Measurements from ENCODE around the gene TEX50.
"Not testable (repeated sequence)": the region's sequence is repeated elsewhere in the genome, so short reads cannot be mapped to it uniquely, and the experiment has no call there.

The TEX50 gene

DNA sequence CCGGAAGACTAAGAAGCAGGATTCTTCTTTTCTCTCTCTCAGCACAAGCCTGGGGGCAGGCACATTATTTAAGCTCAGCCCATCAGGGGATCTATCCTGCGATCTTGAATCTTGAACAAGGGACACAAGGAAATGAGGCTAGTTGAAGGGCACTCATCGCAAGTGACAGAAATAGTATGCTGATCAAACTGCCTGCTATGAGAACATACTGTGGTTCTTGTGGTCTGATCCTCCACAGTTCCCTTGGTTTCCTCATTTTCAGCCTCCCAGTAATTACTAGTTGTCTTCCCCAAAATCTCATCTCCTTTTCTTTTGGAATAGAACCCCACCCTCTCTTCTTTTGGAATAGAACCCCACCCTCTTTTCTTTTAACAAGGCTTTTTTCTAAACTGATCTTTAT, 28.0 kb downstream of the TEX50 start:
- no peak for DNase-seq (ENCODE audit: low read depth)

DNA sequence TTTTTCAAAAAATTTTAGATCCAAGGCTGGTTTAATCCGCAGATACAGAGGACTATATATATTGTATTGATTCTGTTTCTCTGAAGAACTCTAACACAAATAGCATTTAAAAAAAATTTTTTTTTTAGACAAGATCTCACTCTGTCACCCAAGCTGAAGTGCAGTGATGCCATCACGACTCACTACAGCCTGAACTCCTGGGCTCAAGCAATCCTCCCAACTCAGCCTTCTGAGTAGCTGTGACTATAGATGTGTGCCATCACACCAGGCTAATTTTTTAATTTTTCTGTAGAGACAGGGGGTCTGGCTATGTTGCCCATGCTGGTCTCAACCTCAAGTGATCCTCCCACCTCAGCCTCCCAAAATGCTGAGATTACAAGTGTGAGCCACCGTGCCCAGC, 31.5 kb downstream of the TEX50 start:
- no peak for DNase-seq (ENCODE audit: low read depth)

GRCh38 chr1:173669491-173669941, 34.4 kb downstream of the TEX50 start, which contains the start of gene ANKRD45:
Gene ANKRD45 (minus strand): TSS chr1:173669851. CDS start chr1:173659418, 10,433 bp downstream.
- DNase-seq (ENCODE audit: low read depth), result peak; percentile 19

DNA sequence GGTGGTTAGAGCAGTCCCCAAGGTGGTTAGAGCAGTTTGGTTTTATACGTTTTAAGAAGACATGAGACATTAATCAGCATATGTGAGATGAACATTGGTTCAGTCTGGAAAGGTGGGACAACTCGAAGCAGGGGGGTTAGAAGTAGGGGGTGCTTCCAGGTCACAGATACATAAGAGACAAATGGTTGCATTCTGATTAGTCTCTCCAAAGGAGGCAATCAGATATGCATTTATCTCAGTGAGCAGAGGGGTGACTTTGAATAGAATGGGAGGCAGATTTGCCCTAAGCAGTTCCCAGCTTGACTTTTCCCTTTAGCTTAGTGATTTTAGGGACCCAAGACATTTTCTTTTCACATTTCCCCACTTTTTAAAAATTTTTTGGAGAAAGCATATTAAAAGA, 39.4 kb downstream of the TEX50 start:
- DNase-seq (ENCODE audit: low read depth), result not testable (repeated sequence)

DNA sequence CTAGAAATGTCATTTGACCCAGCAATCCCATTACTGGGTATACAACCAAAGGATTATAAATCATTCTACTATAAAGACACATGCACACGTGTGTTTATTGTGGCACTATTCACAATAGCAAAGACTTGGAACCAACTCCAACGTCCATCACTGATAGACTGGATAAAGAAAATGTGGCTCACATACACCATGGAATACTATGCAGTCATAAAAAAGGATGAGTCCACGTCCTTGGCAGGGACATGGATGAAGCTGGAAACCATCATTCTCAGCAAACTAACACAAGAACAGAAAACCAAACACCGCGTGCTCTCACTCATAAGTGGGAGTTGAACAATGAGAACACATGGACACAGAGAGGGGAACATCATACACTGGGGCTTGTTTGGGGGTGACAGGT, 45.0 kb downstream of the TEX50 start:
- not testable (repeated sequence) for DNase-seq (ENCODE audit: low read depth)

- DNase-seq (ENCODE audit: low read depth), result no peak
Measured at GRCh38 chr1:173682184-173682583, 47.0 kb downstream of the TEX50 start.

GRCh38 chr1:173683838-173684237, 48.7 kb downstream of the TEX50 start:
- DNase-seq (ENCODE audit: low read depth), result not testable (repeated sequence)

DNA sequence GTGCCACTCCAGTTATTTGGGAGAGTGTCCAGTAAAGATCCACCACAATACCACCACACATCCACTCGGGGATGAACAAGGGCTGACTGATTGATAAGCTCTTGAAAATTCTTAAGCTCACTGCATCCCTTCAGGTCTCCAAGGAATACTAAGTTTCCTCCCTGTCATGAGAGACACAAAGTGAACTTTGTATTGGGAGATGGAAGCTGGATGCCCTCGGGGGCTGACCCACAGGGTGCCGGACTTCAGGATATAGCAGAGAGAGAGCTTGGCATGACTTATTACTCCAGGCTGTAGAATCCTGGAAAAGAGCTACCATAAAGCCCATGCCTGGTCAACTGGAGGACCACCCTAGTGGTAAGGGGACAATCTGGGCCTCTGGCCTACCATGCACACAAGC, 50.0 kb downstream of the TEX50 start:
- DNase-seq (ENCODE audit: low read depth), result not testable (repeated sequence)
